NCI-H2227 (cell line): ENCODE measurements around the gene PACSIN2.
"Not testable (repeated sequence)": the region's sequence is repeated elsewhere in the genome, so short reads cannot be mapped to it uniquely, and the experiment has no call there.

Experiments
- DNase-seq: peaks from one replicate; lab custom pipeline; 2025; ENCODE audit not compliant: unreplicated experiment; lab: John Stamatoyannopoulos, UW

Gene PACSIN2

GRCh38 chr22:42928969-42929837, 85.7 kb downstream of the PACSIN2 start:
- no peak for DNase-seq

- DNase-seq = no peak
Observed at GRCh38 chr22:42927966-42928365, 87.0 kb downstream of the PACSIN2 start.

- no peak for DNase-seq
Observed at GRCh38 chr22:42926768-42927167, 88.2 kb downstream of the PACSIN2 start.

- DNase-seq = no peak
Observed at GRCh38 chr22:42926104-42926503, 88.8 kb downstream of the PACSIN2 start.

GRCh38 chr22:42925598-42925997, 89.4 kb downstream of the PACSIN2 start:
- no peak for DNase-seq

- DNase-seq = not testable (repeated sequence)
Observed at GRCh38 chr22:42925031-42925430, 89.9 kb downstream of the PACSIN2 start.

GRCh38 chr22:42924436-42924835, 90.5 kb downstream of the PACSIN2 start:
- DNase-seq = no peak

GRCh38 chr22:42922374-42923191, 92.4 kb downstream of the PACSIN2 start:
- DNase-seq = no peak

GRCh38 chr22:42920101-42920820, 94.7 kb downstream of the PACSIN2 start:
- no peak for DNase-seq

GRCh38 chr22:42919199-42919598, 95.8 kb downstream of the PACSIN2 start:
- no peak for DNase-seq

- DNase-seq = no peak
Observed at GRCh38 chr22:42918500-42918899, 96.4 kb downstream of the PACSIN2 start.

GRCh38 chr22:42917358-42917757, 97.6 kb downstream of the PACSIN2 start:
- not testable (repeated sequence) for DNase-seq

- DNase-seq = no peak
Observed at GRCh38 chr22:42915980-42916765, 98.8 kb downstream of the PACSIN2 start.

GRCh38 chr22:42914511-42915076, 100.4 kb downstream of the PACSIN2 start:
- DNase-seq = no peak

GRCh38 chr22:42913874-42914510, 101.0 kb downstream of the PACSIN2 start:
- no peak for DNase-seq

- DNase-seq = no peak
Observed at GRCh38 chr22:42912059-42912458, 102.9 kb downstream of the PACSIN2 start.

GRCh38 chr22:42910221-42910942, 104.6 kb downstream of the PACSIN2 start:
- DNase-seq = no peak

- peak; percentile 53 for DNase-seq
Observed at GRCh38 chr22:42909363-42910058, 105.4 kb downstream of the PACSIN2 start.

- no peak for DNase-seq
Observed at GRCh38 chr22:42908374-42908746, 106.6 kb downstream of the PACSIN2 start.
